ENCODE measurements around the gene GAGE12J.
"Not testable (repeated sequence)": the region's sequence is repeated elsewhere in the genome, so short reads cannot be mapped to it uniquely, and the experiment has no call there.

Gene GAGE12J, protein sequence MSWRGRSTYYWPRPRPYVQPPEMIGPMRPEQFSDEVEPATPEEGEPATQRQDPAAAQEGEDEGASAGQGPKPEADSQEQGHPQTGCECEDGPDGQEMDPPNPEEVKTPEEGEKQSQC

DNA sequence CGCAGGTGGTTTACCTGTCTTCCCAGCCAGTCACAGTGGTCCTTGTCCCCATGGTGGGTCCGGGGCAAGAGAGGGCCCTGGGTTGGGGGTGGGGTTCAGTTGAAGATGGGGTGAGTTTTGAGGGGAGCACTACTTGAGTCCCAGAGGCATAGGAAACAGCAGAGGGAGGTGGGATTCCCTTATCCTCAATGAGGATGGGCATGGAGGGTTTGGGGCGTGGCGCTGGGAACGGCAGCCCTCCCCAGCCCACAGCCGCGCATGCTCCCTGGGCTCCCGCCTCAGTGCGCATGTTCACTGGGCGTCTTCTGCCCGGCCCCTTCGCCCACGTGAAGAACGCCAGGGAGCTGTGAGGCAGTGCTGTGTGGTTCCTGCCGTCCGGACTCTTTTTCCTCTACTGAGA is at the start of gene GAGE12J:
TSS of gene GAGE12J (plus strand) at position 301 of the 400 bp plus-strand sequence. CDS start 1,157 bp downstream, outside the sequence.
- DNase-seq, result not testable (repeated sequence)

DNA sequence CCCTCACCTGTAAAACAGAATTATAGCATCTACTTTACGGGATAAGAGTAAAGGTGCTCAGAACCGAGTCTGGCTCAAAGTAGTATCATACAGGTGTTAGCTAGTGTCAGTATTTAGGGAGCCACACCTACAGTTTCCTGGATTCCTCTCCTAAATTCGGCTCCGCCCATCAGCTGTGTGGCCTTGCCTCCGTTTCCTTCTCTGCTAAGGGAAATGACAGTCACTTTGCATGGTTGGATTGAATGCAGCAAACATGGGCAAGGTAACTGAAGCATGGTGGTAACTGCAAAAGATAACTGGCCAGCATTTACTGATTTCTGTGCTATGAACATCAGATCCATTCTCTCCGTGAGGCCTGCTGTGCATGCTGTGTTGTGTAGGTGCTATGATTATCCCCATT is 49.4 kb upstream of the GAGE12J start:
- peak; percentile 73 for DNase-seq

DNA sequence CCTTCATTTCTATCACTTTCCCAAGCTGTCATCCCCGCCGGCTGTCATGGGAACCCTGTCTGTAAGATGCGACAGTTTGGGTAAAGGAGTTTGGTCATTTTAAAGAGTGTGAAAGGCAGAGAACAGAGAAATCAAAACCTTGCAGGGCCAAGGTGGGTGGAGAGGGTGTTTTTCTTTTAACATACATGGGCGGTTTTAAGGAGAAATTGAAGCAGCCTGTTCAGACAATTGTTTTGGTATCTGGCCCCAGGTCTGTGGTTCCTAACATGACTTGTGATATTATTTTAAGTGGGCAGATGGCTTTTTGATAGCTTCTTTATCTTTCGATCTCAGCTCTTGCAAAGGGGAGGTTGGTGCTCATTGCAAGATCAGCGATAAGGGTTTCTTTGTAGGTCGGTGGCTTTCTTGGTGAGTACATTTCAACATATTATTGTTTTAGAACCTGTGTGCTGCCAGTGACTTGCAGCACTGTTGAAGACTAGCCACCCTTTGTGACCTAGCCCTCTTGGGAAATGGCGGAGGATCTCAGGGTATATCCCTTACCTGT is 48.6 kb upstream of the GAGE12J start:
- peak; percentile 77 for DNase-seq

DNA sequence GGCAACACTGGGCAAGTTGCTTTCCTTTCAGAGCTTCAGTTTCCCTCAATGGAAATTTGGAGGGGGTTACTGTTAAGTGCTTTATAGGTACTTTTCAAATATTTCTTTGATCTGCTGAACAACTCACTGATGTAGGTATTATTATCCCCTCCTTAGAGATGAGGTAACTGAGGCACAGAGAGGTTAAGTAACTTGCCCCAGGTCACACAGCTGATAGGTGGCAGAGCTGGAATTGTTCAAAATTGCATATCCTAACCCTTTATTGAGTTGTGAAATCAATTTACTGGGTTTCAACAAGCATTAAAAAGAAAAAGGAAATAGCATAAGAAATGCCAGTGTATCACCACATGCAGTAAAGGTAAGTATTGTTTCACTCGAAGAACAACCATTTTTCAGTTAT is 45.6 kb upstream of the GAGE12J start:
- DNase-seq, result no peak

DNA sequence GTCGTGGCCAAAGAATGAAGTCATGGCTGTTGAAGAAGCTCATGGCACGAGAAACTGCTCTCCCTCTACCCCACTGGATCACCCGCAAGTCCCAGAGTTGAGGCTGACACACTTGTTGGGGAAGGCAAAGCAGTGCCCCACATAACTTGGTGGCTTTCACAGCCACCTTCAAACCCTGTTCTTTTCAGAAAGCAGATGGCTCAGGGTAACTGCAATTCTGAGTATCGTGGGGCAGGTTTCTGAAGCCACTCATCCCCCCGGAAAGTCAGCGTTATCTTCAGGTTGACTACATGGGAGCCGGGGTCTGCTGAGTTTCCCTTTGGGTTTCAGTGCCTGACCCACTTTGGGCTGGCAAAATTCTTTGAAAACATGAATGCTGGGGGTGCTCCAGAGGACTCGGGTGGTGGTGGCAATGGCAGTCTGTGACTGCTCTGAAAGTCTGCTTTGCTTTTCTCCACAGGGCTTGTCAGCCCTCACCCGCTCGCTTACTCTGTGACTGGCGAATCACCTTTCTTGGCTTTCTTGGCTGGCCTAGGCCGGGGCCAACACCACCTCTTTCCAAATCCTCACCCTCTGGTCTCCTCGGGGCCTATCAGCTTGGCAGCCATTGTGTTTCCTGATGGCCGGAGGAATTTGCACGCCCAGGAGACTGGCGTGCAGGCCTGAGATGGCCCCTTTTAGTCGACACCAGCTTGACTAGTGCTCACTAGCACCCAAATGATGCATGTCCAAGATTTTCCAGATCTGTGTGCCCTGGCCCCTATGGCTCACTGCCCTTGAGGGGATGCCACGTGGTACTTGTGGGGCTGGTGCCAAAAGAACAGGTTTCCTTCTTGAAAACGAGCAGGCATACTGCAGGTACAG is 44.9 kb upstream of the GAGE12J start:
- DNase-seq, result no peak

DNA sequence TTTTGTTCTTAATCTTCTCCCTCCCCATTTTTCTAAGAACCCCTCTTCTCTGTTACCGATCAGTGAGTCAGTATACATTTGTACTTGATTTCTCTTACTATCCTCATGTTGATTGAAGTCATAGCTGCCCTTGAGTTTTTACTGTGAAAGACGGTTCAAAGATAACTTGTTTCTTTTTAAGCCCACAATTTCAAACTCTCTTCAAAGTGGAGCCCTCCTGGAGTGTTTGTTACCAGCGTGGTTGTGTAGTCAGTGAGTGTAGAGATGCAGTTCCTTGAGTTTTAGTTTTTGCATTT is 44.4 kb upstream of the GAGE12J start:
- DNase-seq, result no peak

DNA sequence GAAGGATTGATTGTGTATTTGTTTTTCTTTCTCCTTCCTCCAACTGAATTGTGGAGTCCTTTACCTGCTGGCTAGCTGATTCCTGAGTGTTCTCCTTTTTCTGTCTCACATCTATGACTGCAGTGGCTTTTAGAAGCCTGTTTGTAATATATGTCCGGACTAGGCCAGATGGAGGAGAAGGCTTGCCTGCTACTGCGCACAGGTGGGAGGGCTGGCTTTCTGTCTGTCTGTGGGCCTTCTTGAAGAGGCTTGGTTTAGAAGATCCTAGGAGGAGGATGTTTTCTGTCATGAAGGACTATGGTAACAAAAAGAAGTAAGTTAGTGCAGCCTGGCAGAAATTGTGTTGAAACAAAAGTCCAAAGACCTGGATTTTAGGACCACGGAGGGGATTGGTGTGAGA is 43.8 kb upstream of the GAGE12J start:
- DNase-seq, result no peak

DNA sequence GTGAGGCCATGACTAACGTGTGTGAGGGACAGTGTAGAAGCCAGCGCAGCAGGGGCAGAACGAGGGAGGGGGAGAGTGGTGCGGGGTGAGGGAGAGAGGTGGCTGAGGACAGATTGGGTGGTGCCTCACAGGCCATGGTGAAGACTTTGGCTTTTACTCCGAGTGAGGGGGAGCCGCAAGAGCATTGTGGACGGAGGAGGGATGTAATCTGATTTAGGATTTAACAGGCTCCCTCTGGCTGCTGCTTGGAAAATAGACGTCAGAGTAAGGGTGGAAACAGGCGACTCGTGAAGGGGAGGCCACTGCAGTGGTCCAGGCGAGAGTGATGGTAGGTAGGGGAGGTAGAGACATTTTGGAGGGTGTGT is 39.2 kb upstream of the GAGE12J start:
- DNase-seq, result no peak

DNA sequence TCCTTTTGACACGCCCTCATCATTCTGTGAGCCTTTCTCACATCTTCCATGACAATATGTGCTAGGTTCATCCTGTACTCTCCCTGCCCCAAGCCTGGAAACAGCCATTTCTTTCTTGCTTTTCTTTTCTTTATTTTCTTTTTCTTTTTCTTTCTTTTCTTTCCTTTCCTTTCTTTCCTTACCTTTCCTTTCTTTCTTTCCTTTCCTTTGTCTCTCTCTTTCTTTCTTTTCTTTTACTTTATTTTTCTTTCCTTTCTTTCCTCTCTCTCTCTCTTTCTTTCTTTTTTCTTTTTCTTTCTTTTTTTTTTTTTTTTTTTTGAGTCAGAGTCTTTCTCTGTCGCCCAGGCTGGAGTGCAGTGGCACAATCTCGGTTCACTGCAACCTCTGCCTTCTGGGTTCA is 37.6 kb upstream of the GAGE12J start:
- no peak for DNase-seq

DNA sequence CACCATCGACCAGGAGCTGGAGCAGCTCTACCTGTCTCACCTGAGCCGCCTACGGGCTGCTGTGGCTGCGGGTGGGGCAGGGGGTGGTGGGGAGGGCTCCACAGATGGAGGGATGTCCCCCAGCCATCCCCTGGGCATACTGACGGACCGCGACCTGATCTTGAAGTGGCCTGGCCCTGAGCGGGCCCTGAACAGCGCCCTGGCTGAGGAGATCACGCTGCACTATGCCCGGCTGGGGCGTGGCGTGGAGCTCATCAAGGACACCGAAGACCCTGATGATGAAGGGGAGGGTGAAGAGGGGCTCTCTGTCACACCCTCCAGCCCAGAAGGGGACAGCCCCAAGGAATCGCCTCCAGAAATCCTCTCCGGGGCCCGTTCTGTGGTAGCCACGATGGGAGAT is 35.7 kb upstream of the GAGE12J start:
- no peak for DNase-seq

DNA sequence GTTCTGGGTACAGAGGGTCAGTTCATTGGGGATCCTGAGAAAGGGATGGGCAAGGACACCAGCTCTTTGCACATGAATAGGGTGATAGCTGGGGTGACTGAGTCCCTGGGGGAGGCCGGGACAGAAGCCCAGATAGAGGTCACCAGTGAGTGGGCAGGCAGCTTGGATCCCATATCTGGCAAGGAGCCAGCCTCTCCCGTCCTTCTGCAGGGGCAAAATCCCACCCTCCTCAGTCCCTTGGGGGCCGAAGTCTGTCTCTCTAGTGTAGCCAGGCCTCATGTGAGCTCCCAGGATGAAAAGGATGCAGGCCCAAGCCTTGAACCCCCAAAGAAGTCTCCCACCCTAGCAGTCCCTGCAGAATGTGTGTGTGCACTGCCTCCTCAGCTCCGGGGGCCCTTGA is 35.3 kb upstream of the GAGE12J start:
- no peak for DNase-seq

DNA sequence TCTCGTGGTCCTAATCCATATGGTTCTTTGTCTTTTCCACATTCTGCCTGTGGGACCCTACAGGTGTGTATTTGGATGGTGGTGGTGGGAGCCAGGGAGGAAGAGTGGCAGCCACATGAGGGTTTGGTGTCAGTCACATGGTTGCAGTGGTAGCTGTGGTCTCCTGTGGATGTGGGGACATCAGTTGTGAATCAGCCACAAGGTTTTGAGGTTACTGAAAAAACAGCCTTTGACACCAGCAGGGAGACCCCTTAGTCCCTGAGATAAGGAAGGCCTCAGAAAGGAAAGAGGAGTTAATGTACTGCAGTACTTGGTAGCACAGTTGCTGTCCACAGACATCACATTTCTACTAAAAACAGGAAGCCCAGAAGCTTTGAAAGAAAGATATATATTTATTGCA is 34.2 kb upstream of the GAGE12J start:
- DNase-seq, result no peak

DNA sequence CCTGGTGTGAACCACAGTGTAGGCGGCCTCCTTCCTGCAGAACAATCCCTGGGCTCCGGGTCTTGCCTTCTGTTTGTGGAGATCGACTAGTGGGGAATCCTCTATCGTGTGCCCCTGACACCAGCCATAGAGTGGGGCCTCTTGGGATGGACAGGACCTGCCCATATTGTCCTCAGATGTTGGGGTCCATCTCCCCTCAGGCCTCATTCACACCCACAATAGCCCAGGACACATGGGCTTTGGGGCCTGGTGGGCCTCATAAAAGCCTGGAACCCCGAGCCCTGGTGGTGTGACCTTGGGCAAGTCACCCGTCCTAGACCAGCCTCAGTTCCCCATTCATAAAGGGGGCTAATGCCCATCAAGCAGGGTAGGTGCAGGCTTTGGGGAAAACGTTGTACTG is 31.6 kb upstream of the GAGE12J start:
- DNase-seq, result no peak

DNA sequence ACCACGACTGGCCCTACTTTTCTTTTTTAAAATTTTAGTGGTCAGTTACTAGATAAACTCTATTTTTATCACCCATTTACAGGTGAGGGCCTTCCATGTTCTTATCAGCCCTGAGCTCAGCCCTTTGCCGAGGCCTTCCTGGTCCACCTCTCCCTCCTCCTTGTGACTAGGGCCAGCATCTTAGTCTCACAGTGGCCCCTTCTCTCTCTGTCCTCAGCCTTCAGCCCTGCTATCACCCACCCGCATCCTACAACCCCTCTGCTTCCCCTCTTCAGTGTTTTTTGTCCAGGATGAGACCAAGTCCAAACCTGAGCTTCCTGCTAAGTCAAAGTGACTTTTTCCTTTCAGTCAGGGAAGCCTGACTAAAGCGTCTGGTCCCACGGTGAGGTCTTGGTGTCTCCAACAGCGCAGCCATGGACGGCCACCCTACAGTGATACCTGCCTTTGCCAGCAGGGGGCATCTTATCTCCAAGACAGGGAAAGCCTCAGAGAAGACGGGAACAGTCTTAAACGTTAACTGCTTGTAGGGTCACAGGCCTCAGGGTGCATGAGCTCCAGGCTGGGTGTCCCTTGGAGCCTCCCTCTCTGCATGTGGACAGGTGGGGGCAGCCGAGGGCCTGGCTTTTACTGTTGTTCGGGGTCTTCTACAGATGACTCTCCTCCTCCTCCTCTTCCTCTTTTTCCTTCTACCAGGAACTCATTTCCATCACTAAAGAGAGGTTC is 30.1 kb upstream of the GAGE12J start:
- peak; percentile 87 for DNase-seq

DNA sequence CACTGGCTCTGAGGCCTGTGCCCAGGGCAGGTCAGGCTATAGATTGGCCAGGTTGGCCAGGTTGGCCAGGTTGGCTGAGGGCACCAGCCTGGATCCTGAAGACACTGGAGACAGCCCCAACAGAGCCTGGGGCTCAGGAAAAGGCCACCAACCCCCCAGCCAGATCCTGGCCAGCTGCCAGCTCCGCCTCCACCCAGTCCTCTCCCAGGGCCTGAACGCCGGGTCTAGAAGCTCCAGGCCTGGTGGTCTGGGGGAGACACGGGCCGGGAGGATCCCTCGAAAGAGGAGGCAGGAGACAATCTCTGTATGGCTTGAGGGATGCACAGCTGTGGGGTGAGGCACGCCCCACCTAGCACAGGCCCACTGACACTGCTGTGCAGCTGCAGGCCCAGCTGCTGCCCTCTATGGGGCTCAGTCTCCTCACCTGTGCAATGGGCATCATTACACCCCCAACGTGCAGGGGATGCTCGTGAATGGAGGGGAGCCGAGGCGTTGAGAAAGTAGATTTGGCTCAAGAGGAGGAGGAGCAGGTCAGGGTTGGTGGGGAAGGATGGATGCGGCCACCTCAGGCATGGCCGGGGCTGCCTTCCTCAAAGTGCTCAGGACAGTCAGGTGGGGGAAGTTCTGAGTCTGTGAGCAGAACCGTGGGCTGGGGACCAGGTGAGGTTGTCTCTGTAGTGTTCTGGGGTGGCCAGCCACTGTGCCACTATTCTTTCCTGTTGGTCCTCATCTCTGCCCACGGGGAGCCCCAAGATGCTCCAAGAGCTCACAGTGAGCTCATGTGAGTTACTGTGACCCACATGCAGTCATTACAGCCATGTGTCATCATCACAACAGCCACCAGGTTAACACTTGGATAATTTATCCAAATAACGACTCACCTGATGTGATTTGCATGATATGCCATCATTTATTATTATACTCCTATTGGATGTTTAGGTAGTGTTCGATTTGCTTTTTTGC is 29.2 kb upstream of the GAGE12J start:
- no peak for DNase-seq

DNA sequence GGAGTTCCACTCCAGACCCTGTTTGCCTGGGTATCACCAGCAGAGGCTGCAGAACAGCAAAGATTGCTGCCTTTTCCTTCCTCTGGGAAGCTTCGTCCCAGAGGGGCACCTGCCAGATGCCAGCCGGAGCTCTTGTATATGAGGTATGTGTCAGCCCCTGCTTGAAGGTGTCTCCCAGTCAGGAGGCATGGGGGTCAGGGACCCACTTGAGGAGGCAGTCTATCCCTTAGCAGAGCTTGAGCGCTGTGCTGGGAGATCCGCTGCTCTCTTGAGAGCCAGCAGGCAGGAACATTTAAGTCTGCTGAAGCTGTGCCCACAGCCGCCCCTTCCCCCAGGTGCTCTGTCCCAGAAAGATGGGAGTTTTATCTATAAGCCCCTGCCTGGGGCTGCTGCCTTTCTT is 22.5 kb upstream of the GAGE12J start:
- DNase-seq, result not testable (repeated sequence)

DNA sequence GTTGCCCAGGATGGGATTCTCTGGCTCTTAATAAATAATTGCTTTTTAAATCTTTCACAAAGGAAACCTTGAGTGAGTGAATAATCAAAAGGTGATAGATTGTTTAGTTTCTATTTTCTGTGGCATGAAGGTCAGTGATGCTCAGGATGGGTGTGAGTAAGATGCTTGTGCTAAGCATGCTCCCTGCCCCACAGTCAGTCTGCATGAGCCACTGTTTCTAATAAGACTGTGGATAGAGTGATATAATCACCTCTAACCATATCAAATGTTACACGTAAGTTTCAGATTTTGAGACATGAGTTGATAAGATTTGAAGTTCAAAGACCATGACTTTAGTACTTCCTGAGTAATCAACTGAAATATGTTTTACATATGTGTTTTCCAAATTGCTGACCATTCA is 21.1 kb upstream of the GAGE12J start:
- no peak for DNase-seq

DNA sequence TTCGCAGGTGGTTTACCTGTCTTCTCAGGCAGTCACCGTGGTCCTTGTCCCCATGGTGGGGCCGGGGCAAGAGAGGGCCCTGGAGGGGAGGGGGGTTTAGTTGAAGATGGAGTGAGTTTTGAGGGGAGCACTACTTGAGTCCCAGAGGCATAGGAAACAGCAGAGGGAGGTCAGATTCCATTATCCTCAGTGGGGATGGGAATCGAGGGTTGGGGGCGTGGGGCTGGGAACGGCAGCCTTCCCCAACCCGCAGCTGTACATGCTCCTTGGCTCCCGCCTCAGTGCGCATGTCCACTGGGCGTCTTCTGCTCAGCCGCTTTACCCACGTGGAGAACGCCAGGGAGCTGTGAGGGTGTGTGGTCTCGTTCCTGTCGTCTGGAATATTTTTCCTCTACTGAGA is 18.5 kb upstream of the GAGE12J start, which contains the start of gene GAGE10:
TSS of gene GAGE10 (plus strand) at position 301 of the 400 bp plus-strand sequence. CDS start 1,214 bp downstream, outside the sequence.
- DNase-seq, result no peak

DNA sequence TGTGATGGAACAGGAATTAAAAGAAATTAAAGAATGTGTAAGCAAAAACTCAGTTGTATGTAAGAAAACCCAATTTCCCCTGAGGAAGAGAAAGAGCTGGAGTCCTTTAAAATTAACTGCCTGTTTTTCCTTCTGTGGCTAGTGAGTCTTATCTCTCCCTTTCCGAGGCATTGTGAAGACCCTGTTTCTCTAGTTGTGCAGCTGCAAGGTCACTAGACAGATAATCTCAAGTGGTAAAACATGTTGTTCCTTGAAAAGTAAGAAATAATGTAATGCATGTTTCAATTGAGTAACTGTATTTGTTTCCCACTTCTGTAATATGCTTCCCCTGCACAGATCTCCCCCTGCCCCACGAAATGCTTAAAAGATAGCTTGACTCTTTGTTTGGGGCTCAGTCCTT is 14.1 kb upstream of the GAGE12J start:
- not testable (repeated sequence) for DNase-seq

DNA sequence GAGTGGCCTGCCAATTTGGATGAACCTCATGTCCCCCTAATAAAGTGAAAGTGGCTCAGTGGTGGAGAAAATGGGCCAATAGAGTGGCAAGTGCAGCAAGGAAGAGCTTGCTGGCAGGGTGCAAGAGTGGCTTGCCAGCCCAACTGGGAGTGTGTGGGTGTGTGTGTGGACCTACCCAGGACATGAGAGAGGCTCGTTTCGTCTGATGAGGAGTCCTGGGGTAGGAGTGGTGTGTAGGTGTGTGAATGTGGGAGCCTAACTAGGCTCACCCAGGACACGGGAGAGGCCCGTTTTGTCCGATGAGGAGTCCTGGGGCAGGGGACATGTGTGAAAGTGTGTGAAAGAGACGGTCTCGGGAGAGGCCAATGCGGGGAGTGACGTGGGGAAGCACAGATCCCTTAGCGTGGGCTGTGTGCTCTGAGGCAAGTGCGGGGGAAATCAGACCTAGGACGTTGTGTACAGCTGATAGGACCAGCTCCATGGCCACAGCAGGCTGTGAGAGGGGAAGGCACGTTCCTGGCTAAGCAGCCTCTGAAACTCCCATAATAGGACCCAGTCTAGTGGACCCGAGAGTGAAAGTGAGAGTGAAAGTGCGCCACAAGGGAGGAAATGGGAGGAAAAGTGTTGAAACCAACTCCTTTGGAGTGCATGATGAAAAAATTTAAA is 13.1 kb upstream of the GAGE12J start:
- no peak for DNase-seq

DNA sequence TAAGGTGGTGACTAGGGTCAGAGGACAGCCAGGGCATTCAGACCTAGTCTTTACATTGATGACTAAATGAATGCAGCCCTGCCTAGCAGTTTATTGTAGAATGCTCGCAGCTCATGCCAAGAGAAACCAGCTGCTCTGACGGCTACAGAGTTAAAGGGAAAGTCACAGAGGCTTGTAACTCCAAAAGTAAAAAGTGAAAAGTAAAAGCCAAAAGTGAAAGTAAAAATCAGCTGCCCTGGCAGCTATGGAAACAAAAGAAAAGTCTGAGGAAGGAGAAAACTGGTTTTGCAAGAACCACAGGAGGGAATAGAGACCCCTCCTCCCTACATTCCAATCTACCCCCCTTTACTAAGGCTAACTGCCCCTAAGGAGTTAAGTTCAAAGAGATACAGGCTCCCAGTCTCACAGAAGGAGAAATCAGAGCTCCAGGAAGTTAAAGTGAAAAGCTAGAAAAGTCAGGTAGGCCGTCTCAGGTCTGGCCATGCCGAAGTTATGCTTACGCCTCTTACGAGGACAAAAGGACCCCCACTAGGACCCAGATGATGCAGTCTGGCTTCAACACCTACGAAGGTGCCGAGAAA is 12.3 kb upstream of the GAGE12J start:
- no peak for DNase-seq

DNA sequence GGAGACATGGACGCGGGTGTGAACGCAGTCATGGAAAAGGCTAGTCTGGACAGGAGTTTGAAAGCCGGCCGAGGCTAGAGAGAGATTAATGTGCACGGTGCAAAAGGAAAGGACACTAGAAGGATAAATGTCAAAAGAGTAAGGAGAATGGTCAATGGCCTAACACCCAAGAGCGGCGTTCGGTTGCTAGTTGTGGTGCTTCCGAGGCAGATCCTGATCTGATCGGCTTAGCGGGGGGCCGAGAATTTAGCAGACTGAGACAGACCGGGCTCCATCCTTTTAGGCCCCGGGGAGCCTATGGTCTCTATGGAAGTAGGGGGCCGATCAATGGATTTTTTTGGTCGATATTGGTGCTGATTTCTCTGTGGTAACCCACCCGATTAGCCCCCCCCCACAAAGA is 11.5 kb upstream of the GAGE12J start:
- no peak for DNase-seq

Data from activated effector memory CD4-positive, alpha-beta T cell treated with anti-CD3 and anti-CD28 coated beads, Interleukin-2, amount 50 U/mL, for 16 hours (primary cell).